Measurements from ENCODE around the gene FGF2.

- TF ChIP-seq ZNF416 (CRISPR knock-in tag; IDR thresholded peaks at IDR 0.05) (no peak), CTCF (IDR thresholded peaks at IDR 0.05) (no peak), NR3C1 (CRISPR knock-in tag; conservative IDR thresholded peaks at IDR 0.05; ENCODE audit: low read depth) (no peak), NR2C2 (CRISPR knock-in tag; IDR thresholded peaks at IDR 0.05) (no peak), ESRRA (CRISPR knock-in tag; IDR thresholded peaks at IDR 0.05; ENCODE audit: borderline replicate concordance) (no peak), ATF2 (CRISPR knock-in tag; IDR thresholded peaks at IDR 0.05; ENCODE audit: borderline replicate concordance, low read depth) (no peak), NFYB (CRISPR knock-in tag; conservative IDR thresholded peaks at IDR 0.05; ENCODE audit: low read depth) (no peak; the same call in 1 of the 2 replicates), ZNF423 (CRISPR knock-in tag; IDR thresholded peaks at IDR 0.05) (no peak), ZNF281 (CRISPR knock-in tag; IDR thresholded peaks at IDR 0.05) (no peak)
Observed at GRCh38 chr4:122826553-122827257, at the start of gene FGF2.
